HG03175 (cell line): ENCODE results near the gene NOL11.
"Not testable (repeated sequence)": the region's sequence is repeated elsewhere in the genome, so short reads cannot be mapped to it uniquely, and the experiment has no call there.

Experiments
- ATAC-seq: cut with Tn5 transposase; IDR thresholded peaks from one replicate; pipeline ENCODE4 v1.9.1; 2021; ENCODE audit warnings: mild to moderate bottlenecking, moderate library complexity; ENCODE audit not compliant: unreplicated experiment

NOL11 gene

DNA sequence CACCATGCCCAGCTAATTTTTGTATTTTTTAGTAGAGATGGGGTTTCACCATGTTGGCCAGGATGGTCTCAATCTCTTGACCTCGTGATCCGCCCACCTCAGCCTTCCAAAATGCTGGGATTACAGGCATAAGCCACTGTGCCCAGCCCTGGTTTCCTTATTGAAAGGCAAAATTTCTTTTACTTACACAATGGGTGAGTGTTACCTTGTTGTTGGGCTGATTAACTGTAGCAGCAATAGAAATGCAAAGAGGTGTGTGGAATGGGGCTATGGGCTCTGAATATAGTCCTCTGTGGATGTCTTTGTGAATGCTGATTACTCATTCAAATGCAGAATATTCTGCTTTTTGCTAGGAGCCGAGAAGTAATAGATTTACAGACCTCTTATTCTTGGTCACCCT lies 34.4 kb downstream of the NOL11 start:
- not testable (repeated sequence) for ATAC-seq

DNA sequence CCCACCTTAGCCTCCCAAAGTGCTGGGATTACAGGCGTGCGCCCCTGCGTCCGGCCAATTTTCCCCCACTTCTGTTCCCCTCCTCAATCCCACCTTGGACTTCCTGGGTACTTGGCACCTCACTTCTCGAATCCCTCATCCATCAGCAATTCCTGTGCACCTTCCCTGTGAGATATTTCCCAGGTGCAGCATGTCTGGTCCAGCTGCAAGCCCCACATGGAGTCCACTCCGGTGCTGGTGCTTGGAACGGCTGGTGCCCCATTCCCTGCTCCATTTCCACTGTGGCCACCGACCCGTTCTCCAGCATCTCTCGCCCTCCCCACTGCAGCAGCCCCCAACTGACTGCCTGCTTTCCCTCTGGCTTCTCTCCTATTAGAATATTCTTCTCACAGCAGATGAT lies 35.3 kb downstream of the NOL11 start:
- no peak for ATAC-seq

DNA sequence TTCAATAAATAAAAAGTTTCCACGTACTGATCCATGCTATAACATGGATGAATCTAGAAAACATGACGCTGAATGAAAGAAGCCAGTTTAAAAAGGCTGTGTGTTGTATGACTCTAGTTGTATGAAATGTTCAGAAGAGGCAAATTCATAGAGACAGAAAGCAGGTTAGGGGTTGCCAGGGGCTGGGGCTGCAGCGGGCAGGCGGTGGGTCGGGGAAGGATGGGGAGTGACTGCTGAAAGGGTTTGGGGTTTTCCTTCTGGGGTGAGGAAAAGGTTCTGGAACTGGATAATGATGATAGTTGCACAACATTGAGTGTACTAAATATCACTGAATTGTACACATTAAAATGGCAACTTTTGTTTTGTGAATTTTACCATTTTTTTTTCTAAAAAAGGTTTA lies 36.3 kb downstream of the NOL11 start:
- ATAC-seq = no peak

DNA sequence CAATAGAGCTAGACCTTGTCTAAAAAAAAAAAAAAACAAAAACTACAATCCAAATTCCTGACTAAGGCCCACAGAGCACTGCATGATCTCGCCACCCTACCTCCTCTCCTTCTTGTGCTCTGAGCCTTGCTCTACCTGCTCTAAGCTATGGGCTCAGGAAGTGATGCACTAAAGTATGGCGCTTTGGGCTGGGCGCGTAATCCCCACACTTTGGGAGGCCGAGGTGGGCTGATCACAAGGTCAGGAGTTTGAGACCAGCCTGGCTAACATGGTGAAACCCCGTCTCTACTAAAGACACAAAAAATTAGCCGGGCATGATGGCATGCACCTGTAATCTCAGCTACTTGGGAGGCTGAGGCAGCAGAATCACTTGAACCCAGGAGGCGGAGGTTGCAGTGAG lies 37.0 kb downstream of the NOL11 start:
- not testable (repeated sequence) for ATAC-seq

DNA sequence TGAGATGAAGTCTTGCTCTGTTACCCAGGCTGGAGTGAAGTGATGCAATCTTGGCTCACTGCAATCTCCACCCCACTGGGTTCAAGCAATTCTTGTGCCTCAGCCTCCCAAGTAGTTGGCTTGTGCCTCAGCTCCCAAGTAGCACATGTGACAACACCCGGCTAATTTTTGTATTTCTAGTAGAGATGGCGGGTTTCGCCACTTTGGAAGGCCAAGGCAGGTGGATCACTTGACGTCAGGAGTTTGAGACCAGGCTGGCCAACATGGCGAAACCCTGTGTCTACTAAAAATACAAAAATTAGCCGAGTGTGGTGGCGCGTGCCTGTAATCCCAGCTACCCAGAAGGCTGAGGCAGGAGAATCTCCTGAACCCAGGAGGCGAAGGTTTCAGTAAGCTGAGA lies 39.0 kb downstream of the NOL11 start:
- not testable (repeated sequence) for ATAC-seq

DNA sequence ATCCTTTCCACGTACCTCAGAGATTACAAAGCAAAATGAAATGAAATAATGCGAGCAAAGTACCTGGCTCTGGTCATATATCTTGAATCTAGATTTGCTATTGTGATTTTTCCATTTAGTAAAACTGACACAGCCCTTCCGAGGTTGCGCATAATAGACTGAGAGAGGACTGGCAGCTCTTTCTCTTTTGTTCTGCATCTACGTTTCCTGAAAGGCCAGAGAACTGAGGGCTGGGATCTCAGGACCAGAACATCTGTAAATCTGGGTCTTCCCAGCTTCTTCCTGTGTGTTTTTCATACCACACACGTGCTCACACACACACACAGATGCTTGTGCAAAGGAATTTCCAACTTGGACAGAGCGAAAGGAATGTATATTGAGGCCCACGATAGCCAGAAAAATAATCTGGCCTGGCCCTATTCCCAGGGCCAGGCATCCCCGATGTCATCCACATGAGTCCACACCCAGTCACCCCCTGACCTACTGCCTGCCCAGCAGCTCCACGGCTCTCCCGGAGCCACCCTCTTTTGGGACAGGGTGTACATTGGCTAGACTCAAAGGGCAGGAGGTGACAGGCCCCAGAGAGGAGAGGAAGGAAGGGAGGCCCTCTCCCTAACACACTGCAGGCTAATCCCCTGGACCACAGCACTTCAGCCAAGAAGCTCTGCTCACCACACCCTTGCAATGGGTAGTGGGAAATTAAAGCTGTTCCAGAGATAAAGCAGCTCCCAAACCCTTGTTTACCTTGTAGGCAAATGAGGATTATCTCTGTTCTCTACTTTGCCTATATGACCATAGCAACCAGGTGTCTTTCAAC lies 41.8 kb downstream of the NOL11 start:
- ATAC-seq = no peak

DNA sequence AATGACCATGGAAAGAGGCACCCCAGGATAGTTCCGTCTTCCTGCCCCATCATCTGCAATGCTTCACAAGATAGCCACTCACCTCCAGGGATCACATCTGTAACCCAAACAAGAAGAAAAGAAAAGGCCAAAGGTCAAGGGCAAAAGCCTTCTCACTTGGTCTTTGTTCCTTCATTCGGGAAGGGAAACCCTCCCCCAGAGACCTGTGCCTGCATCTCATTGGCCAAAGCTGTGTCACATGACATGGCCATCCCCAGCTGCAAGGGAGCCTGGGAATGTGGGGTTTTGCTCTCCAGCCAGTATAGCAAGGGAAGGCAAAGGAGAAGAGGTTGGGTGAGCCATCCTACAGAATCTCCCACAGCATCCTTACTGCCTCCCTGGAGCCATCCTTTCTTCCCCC lies 47.9 kb downstream of the NOL11 start:
- no peak for ATAC-seq

DNA sequence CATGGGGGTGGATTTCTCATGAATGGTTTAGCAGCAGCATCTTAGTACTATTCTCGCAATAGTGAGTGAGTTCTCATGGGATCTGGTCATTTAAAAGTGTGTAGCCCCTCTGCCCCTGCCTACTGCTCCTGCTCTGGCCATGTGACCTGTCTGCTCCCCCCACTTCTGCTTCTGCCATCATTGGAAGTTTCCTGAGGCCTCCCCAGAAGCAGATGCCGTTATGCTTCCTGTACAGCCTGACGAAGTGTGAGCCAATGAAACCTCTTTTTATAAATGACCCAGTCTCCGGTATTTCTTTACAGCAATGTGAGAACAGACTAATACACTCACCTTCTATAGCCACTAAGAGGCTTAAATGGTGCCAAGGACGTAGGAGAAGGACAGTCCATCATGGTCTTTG lies 51.5 kb downstream of the NOL11 start:
- no peak for ATAC-seq

DNA sequence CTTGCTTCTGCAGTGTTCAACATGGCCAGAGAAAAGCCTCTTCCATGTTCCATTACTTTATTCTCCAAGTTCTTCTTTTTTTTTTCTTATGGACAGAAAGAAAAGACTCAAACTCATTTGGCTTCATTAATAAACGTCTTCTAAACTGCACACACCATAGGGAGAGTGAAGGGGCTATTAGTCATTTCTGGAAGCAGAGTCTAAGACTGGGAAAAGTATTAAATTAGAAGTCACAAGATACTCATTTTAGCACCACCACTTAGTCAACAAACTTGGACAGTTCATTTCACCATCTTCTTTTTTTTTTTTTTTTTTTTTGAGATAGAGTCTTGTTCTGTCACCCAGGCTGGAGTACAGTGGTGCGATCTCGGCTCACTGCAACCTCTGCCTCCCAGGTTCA lies 52.8 kb downstream of the NOL11 start:
- no peak for ATAC-seq

DNA sequence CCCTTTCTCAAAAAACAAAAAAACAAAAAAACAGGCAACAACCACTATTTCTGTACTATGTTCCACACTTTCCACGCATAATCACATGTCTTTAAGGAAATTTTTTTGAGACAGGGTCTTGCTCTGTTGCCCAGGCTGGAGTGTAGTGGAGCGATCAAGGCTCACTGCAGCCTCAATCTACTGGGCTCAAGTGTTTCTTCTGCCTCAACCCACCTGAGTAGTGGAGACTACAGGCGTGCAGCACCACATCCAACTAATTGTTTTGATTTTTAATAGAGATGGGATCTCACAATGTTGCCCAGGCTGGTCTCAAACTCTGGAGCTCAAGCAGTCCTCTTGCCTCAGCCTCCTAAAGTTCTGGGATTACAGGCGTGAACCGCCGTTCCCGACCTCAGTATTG lies 54.9 kb downstream of the NOL11 start:
- no peak for ATAC-seq

DNA sequence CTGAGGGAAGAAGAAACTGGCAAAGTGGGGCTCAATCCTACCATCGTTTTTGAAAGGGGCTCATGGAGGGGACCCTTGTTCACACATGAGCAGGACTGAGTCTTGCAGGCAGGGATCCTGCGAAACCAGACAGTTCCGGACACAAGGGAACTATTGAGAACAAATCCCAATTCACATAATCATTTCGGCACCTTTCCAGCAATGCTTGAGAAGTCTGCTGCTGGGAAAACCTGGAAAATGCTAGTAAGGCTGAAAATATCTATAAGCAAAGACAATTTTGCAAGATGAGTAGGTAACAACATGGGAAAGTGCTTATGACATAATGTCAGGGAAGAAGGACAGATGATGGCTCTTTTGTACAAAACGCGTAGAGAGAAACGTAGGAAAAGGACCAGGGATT lies 55.5 kb downstream of the NOL11 start:
- ATAC-seq = no peak

DNA sequence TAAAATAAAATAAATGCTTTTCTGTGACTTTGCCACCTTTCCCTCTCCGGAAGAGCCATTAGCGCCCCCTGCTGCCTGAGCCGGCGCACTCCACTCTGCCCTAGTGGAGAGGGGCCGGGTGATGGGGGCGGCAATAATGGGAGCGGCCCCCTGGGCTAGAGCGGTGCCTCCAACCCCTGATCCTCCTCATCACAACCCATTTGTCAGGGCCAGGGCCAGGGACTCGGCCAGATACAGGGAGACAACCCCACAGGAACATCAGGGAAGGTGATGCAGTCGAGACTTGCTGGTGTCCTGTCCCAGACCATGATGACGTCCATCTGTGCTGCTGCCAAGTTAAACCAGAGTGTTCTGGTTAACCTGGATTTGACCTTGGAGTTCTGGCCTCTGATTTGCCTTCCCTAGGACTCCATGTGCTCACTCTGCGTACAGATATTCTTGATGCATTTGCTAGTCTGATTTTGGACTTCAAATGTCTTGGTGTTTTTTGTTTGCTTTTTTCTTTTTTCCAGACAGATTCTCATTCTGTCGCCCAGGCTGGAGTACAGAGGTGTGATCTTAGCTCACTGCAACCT lies 61.4 kb downstream of the NOL11 start:
- no peak for ATAC-seq

DNA sequence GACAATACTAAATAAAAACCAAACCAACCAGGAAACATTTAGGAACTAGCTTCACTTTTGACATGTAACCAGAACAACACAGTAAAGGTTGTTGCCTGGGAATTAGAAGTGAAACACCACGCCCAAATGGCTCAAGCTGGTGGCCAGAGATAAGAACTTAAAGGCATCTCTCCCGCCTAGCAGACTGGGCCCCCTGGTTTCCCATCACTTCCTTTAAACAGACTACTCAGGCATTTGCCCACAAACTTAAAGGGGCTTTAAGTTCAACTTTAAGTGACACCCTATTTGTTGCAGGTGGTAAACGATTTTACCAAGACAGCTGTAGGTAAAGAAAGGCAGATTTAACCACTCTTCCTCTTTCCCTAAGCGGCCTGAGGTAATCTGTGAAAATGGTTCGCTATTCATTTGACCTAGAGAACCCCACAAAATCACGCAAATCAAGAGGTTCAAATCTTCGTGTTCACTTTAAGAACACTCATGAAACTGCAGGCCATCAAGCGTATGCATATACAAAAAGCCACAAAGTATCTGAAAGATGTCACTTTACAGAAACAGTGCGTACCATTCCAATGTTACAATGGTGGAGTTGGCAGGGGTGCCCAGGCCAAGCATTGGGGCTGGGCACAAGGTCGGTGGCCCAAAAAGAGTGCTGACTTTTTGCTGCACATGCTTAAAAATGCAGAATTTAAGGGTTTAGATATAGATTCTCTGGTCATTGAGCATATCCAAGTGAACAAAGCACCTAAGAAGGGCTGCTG lies 66.8 kb downstream of the NOL11 start:
- no peak for ATAC-seq

DNA sequence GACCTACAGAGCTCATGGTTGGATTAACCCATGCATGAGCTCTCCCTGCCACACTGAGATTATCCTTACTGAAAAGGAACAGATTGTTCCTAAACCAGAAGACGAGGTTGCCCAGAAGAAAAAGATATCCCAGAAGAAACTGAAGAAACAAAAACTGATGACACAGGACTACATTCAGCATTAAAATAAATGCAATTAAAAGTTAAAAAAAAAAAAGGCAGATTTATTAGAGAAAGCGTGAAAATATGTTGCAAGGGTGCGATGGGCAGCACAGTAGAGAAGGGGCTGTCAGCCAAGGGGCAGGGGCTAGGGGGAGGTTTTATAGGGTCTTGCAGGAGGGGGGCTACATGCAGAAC lies 67.4 kb downstream of the NOL11 start:
- ATAC-seq = no peak

DNA sequence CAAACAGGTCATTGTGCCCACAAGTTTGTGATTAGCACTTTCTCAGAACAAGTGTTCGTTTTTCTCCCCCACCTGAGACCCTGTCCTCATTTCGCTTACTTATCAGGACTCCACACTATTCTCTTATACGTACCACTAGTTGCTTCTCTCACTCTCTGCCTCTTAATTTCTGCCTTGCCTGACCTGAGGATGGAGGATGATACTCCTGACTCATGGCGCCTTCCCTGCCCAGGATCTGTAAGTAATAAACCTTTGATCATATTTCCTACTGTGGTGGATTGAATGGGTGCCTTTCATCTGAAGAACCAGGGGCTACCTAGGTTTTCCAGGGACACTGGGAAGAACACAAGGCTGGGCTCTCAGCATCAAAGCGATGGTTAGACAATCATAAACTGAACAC lies 67.8 kb downstream of the NOL11 start:
- ATAC-seq = no peak
